Activated naive CD4-positive, alpha-beta T cell treated with anti-CD3 and anti-CD28 coated beads for 36 hours (primary cell): ENCODE data around the gene LANCL2. TPM values are rescaled to one million over a fixed set of nuclear protein-coding genes. Genes with fewer than 3 reads are reported as not detected.
"Not testable (repeated sequence)": the region's sequence is repeated elsewhere in the genome, so short reads cannot be mapped to it uniquely, and the experiment has no call there.

Experiments
- CTCF ChIA-PET: fragments of 350-600 bp; sonication (Branson Sonifier 250); formaldehyde crosslinking; loops from one replicate; lab custom pipeline; 2021; ENCODE audit warnings: antibody characterized with exemption; lab: Charles Lee
- DNase-seq: peaks from one replicate; pipeline ENCODE4 v3.0.0-alpha.2; 2020
- H3K27ac Mint-ChIP-seq: one replicate; pipeline ENCODE4 v1.8.0; 2021; ENCODE audit warnings: mild to moderate bottlenecking, mixed read lengths
- H3K27me3 Mint-ChIP-seq: one replicate; pipeline ENCODE4 v1.8.0; 2021; ENCODE audit warnings: low read depth, mixed read lengths
- H3K36me3 Mint-ChIP-seq: one replicate; pipeline ENCODE4 v1.8.0; 2021; ENCODE audit warnings: low read depth, mixed read lengths
- H3K4me1 Mint-ChIP-seq: one replicate; pipeline ENCODE4 v1.8.0; 2021; ENCODE audit warnings: low read depth, mixed read lengths
- H3K4me3 Mint-ChIP-seq: one replicate; pipeline ENCODE4 v1.8.0; 2021; ENCODE audit warnings: mild to moderate bottlenecking, moderate library complexity, mixed read lengths
- H3K9me3 Mint-ChIP-seq: one replicate; pipeline ENCODE4 v1.8.0; 2021; ENCODE audit warnings: mixed read lengths
- intact Hi-C: fragments of 100-400 bp; cut with micrococcal nuclease; formaldehyde crosslinking; loops from one replicate; pipeline ENCODE4 v1.15.1; 2023
- total RNA-seq, 2 experiments: library from RNA; stranded (reverse); gene quantifications; one replicate each; pipeline ENCODE4 v1.2.3, GENCODE V29; 2021

Gene LANCL2
- total RNA-seq, 2 experiments from 2014 or later, result 10.6 to 11.1 TPM

- Mint-ChIP-seq H3K36me3 (no peaks in the 10 kb centered on the region), H3K27me3 (peaks cover 10% of the 10 kb centered on the region), H3K4me1 (no peaks in the 10 kb centered on the region), H3K27ac (no peak overlapping the region), H3K9me3 (no peaks in the 10 kb centered on the region), H3K4me3 (no peak overlapping the region)
- DNase-seq, result no peak
- CTCF ChIA-PET, result no interaction called here
- intact Hi-C loops, result no loop called here
Measured at GRCh38 chr7:55343860-55344606, 21.1 kb upstream of the LANCL2 start.

- H3K36me3 Mint-ChIP-seq, result no peaks in the 10 kb centered on the region
- intact Hi-C loops, result no loop called here
- CTCF ChIA-PET, result no interaction called here
- no peaks in the 10 kb centered on the region for H3K4me1 Mint-ChIP-seq
- H3K27ac Mint-ChIP-seq, result no peak overlapping the region
- no peak for DNase-seq
- no peaks in the 10 kb centered on the region for H3K9me3 Mint-ChIP-seq
- peaks cover 18% of the 10 kb centered on the region for H3K27me3 Mint-ChIP-seq
- H3K4me3 Mint-ChIP-seq, result no peak overlapping the region
Measured at GRCh38 chr7:55344840-55345239, 20.3 kb upstream of the LANCL2 start.

GRCh38 chr7:55345292-55345691 is 19.8 kb upstream of the LANCL2 start:
- no peak for DNase-seq
- Mint-ChIP-seq H3K4me1 (no peaks in the 10 kb centered on the region), H3K4me3 (no peak overlapping the region), H3K27me3 (peaks cover 20% of the 10 kb centered on the region), H3K36me3 (no peaks in the 10 kb centered on the region), H3K9me3 (no peaks in the 10 kb centered on the region), H3K27ac (no peak overlapping the region)
- CTCF ChIA-PET, result no interaction called here
- intact Hi-C loops, result no loop called here

- Mint-ChIP-seq H3K27me3 (peaks cover 20% of the 10 kb centered on the region), H3K4me3 (no peak overlapping the region), H3K4me1 (no peaks in the 10 kb centered on the region), H3K36me3 (no peaks in the 10 kb centered on the region), H3K9me3 (no peaks in the 10 kb centered on the region), H3K27ac (no peak overlapping the region)
- CTCF ChIA-PET, result no interaction called here
- intact Hi-C loops, result no loop called here
- no peak for DNase-seq
Measured at GRCh38 chr7:55348502-55348901, 16.6 kb upstream of the LANCL2 start.

- no peaks in the 10 kb centered on the region for H3K36me3 Mint-ChIP-seq
- CTCF ChIA-PET, result no interaction called here
- H3K4me1 Mint-ChIP-seq, result no peaks in the 10 kb centered on the region
- intact Hi-C loops, result no loop called here
- DNase-seq, result no peak
- no peak overlapping the region for H3K4me3 Mint-ChIP-seq
- no peak overlapping the region for H3K27ac Mint-ChIP-seq
- no peaks in the 10 kb centered on the region for H3K9me3 Mint-ChIP-seq
- peaks cover 20% of the 10 kb centered on the region for H3K27me3 Mint-ChIP-seq
Measured at GRCh38 chr7:55349121-55349520, 16.0 kb upstream of the LANCL2 start.

- intact Hi-C loops, result no loop called here
- no peaks in the 10 kb centered on the region for H3K9me3 Mint-ChIP-seq
- no peak overlapping the region for H3K27ac Mint-ChIP-seq
- H3K4me1 Mint-ChIP-seq, result no peaks in the 10 kb centered on the region
- H3K27me3 Mint-ChIP-seq, result peaks cover 20% of the 10 kb centered on the region
- CTCF ChIA-PET, result interaction anchor here (0.6 kb wide), 1 partner anchor 188 kb away, joined by 3 read pairs; no protein-coding TSS in a partner anchor
- no peak for DNase-seq
- H3K4me3 Mint-ChIP-seq, result no peak overlapping the region
- H3K36me3 Mint-ChIP-seq, result no peaks in the 10 kb centered on the region
Measured at GRCh38 chr7:55350281-55350680, 14.9 kb upstream of the LANCL2 start.

GRCh38 chr7:55351263-55351662 is 13.9 kb upstream of the LANCL2 start:
- H3K9me3 Mint-ChIP-seq, result no peaks in the 10 kb centered on the region
- peaks cover 18% of the 10 kb centered on the region for H3K27me3 Mint-ChIP-seq
- CTCF ChIA-PET, result interaction anchor here (0.9 to 1.3 kb wide), 2 partner anchors 14 to 64 kb away, joined by 3 read pairs; partner anchors contain the start of gene LANCL2
- intact Hi-C loops, result no loop called here
- DNase-seq, result no peak
- H3K4me3 Mint-ChIP-seq, result no peak overlapping the region
- no peak overlapping the region for H3K27ac Mint-ChIP-seq
- no peaks in the 10 kb centered on the region for H3K4me1 Mint-ChIP-seq
- H3K36me3 Mint-ChIP-seq, result no peaks in the 10 kb centered on the region

GRCh38 chr7:55352947-55353273 is 12.2 kb upstream of the LANCL2 start:
- H3K4me3 Mint-ChIP-seq, H3K4me1 Mint-ChIP-seq, H3K9me3 Mint-ChIP-seq, intact Hi-C loops, DNase-seq, H3K27ac Mint-ChIP-seq, H3K36me3 Mint-ChIP-seq, CTCF ChIA-PET: not testable (repeated sequence)
- peaks cover 12% of the 10 kb centered on the region for H3K27me3 Mint-ChIP-seq

GRCh38 chr7:55360486-55360885 is 4.7 kb upstream of the LANCL2 start:
- intact Hi-C loops, result no loop called here
- peaks cover 8% of the 10 kb centered on the region for H3K4me1 Mint-ChIP-seq
- no peaks in the 10 kb centered on the region for H3K27me3 Mint-ChIP-seq
- H3K27ac Mint-ChIP-seq, result no peak overlapping the region
- H3K36me3 Mint-ChIP-seq, result no peaks in the 10 kb centered on the region
- DNase-seq, result no peak
- H3K9me3 Mint-ChIP-seq, result no peaks in the 10 kb centered on the region
- CTCF ChIA-PET, result no interaction called here
- H3K4me3 Mint-ChIP-seq, result no peak overlapping the region

GRCh38 chr7:55361560-55361959 is 3.6 kb upstream of the LANCL2 start:
- Mint-ChIP-seq H3K4me3 (no peak overlapping the region), H3K36me3 (peaks cover 1% of the 10 kb centered on the region), H3K27me3 (no peaks in the 10 kb centered on the region), H3K9me3 (no peaks in the 10 kb centered on the region), H3K27ac (no peak overlapping the region), H3K4me1 (peaks cover 8% of the 10 kb centered on the region)
- no peak for DNase-seq
- intact Hi-C loops, result no loop called here
- CTCF ChIA-PET, result no interaction called here

- H3K27me3 Mint-ChIP-seq, result no peaks in the 10 kb centered on the region
- intact Hi-C loops, result no loop called here
- CTCF ChIA-PET, result no interaction called here
- no peak overlapping the region for H3K27ac Mint-ChIP-seq
- H3K4me3 Mint-ChIP-seq, result no peak overlapping the region
- peaks cover 5% of the 10 kb centered on the region for H3K36me3 Mint-ChIP-seq
- no peaks in the 10 kb centered on the region for H3K9me3 Mint-ChIP-seq
- no peak for DNase-seq
- H3K4me1 Mint-ChIP-seq, result peaks cover 8% of the 10 kb centered on the region
Measured at GRCh38 chr7:55362927-55363326, 2.2 kb upstream of the LANCL2 start.

- intact Hi-C loops, result loop anchor here (2.0 kb wide), 1 partner anchor 83 kb away; no protein-coding TSS in a partner anchor
- DNase-seq, result no peak
- peaks cover 9% of the 10 kb centered on the region for H3K36me3 Mint-ChIP-seq
- H3K4me1 Mint-ChIP-seq, result peaks cover 8% of the 10 kb centered on the region
- H3K27me3 Mint-ChIP-seq, result no peaks in the 10 kb centered on the region
- H3K27ac Mint-ChIP-seq, result no peak overlapping the region
- H3K4me3 Mint-ChIP-seq, result no peak overlapping the region
- H3K9me3 Mint-ChIP-seq, result no peaks in the 10 kb centered on the region
- CTCF ChIA-PET, result interaction anchor here (0.5 kb wide), 1 partner anchor 127 kb away, joined by 3 read pairs; no protein-coding TSS in a partner anchor
Measured at GRCh38 chr7:55363386-55364170, 1.6 kb upstream of the LANCL2 start.
